Adrenal gland (tissue), 12 donors: ENCODE results near the gene SORBS1. TPM values are rescaled to one million over a fixed set of nuclear protein-coding genes. Genes with fewer than 3 reads are reported as not detected.

ENCODE experiments used
- DNase-seq, 7 donors: peaks; one replicate each; pipeline ENCODE4 v3.0.0-alpha.2; 2019 to 2020
- H3K27ac ChIP-seq, 5 donors: fragments of 200-600 bp; sonication (generic) in 4 of 5; 1 replicate in 3 of 5; 2 replicates in 2 of 5; pipeline versions ENCODE4 v1.5.1 to v1.8.0; 2016 to 2020; ENCODE audit warnings: mild to moderate bottlenecking in 1 of 5
- H3K27me3 ChIP-seq: fragments of 200-600 bp; 2 replicates; pipeline ENCODE4 v1.8.0; 2021
- H3K36me3 ChIP-seq, 2 donors: fragments of 200-600 bp; replicated peaks in 1 of 2; 1 replicate in 1 of 2; 2 replicates in 1 of 2; pipeline versions ENCODE4 v1.5.1 to v1.8.0; 2018 to 2022
- H3K4me1 ChIP-seq, 2 donors: fragments of 200-600 bp; replicated peaks in 1 of 2; 1 replicate in 1 of 2; 2 replicates in 1 of 2; pipeline versions ENCODE4 v1.5.1 to v1.8.0; 2018 to 2021
- H3K4me3 ChIP-seq, 4 donors: fragments of 200-600 bp; sonication (generic) in 3 of 4; one replicate each; pipeline ENCODE4 v1.5.1; 2016 to 2018
- H3K9me3 ChIP-seq, 3 donors: fragments of 200-600 bp; sonication (generic) in 1 of 3; replicated peaks in 1 of 3; 1 replicate in 2 of 3; 2 replicates in 1 of 3; pipeline versions ENCODE4 v1.5.1 to v1.8.0; 2016 to 2021
- CTCF ChIP-seq, 6 experiments: fragments of 450-650 bp in 4 of 6; fragments of 200-600 bp in 2 of 6; sonication (generic) in 1 of 6; IDR thresholded peaks; 1 replicate in 5 of 6; 2 replicates in 1 of 6; pipeline versions ENCODE4 v1.5.1 to v1.8.0; 2016 to 2021; ENCODE audit warnings: antibody characterized with exemption in 6 of 6, mild to moderate bottlenecking in 2 of 6, moderate library complexity in 1 of 6
- POLR2A ChIP-seq, 2 donors: fragments of 450-650 bp; IDR thresholded peaks; one replicate each; pipeline ENCODE4 v1.6.1; 2017; ENCODE audit warnings: antibody characterized with exemption in 2 of 2, mild to moderate bottlenecking in 2 of 2, moderate library complexity in 1 of 2
- WGBS, 4 donors: extraction: QIAGEN DNeasy Blood & Tissue Kit in 2 of 4; methylation state at CpG; one replicate each; pipeline versions ENCODE4 v1.1.5 to v1.1.7; 2013 to 2017; 5-methylcytosine and 5-hydroxymethylcytosine counted together
- intact Hi-C, 2 donors: fragments of 100-400 bp; cut with DNase I; formaldehyde crosslinking; loops; one replicate each; pipeline versions ENCODE4 v1.14.1 to v1.15.0; 2022 to 2023
- polyA plus RNA-seq, 3 donors: library from polyadenylated mRNA; stranded (reverse); fragments of 200-250 nt in 2 of 3; fragments of 350-450 nt in 1 of 3; fragmentation: Illumina TruSeq in 1 of 3; extraction: RNeasy Lipid Tissue Mini Kit (QIAGEN cat#74804) in 1 of 3; gene quantifications; one replicate each; pipeline ENCODE4 v1.2.3, GENCODE V29; 2013 to 2014
- total RNA-seq, 9 donors: library from RNA; depleted of rRNA in 4 of 9; stranded (reverse); fragments of >200 nt in 4 of 9; fragments of 120-200 nt in 1 of 9; fragmentation: NEBNext Ultra II Directional in 1 of 9; extraction: Animal tissue kit (Norgen Biotek cat#: 25700) in 1 of 9; gene quantifications; one replicate each; pipeline versions ENCODE4 v1.1.0 to v1.2.4, GENCODE V29; 2013 to 2023
- donor health status: healthy with polysubstance abuse.
- donor health status: Bipolar disorder and iron deficiency.
- donor health status: DM: yes; HTN: yes; CAD: no.
- donor health status: DM: no; HTN: no; CAD: no.
- donor health status: DM: no; HTN: no; CAD: no.
- donor health status: DM: yes; HTN: yes; CAD: no.

SORBS1 gene
- total and polyA plus RNA-seq, 12 donors, result 9.5 to 43.4 (median 19.0) TPM

DNA sequence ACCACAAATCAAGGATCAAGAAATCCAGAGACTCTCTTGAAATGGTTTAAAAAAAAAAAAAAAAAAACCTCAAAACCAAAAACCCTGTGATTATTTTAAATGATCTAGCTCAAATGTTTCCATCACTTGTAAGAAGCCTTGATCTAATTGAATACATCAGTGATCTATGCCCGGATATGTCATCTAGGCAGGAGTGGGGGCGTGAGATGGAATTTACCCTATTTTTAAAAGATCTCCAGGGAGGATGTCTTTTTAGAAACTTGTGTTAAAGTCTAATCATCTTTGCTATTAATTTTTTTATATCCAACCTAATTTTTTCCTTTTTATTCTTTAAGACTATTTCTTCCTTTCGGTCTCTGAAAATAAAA is 169.0 kb downstream of the SORBS1 start:
- intact Hi-C loops, result no loop called here
- Histone ChIP-seq H3K9me3 (no peaks in the 10 kb centered on the region), H3K27me3 (no peaks in the 10 kb centered on the region), H3K4me3 (no peak overlapping the region), H3K4me1 (peaks cover 0 to 14% of the 10 kb centered on the region in 2 donors), H3K36me3 (no peaks in the 10 kb centered on the region), H3K27ac (no peak overlapping the region)
- TF ChIP-seq CTCF (IDR thresholded peaks at IDR 0.05), result no peak
- TF ChIP-seq POLR2A (IDR thresholded peaks at IDR 0.05), result no peak
- 71 to 83% (median 78%) methylated on average over 3 of the region's 3 CpGs for WGBS, 4 donors
- DNase-seq, result no peak

DNA sequence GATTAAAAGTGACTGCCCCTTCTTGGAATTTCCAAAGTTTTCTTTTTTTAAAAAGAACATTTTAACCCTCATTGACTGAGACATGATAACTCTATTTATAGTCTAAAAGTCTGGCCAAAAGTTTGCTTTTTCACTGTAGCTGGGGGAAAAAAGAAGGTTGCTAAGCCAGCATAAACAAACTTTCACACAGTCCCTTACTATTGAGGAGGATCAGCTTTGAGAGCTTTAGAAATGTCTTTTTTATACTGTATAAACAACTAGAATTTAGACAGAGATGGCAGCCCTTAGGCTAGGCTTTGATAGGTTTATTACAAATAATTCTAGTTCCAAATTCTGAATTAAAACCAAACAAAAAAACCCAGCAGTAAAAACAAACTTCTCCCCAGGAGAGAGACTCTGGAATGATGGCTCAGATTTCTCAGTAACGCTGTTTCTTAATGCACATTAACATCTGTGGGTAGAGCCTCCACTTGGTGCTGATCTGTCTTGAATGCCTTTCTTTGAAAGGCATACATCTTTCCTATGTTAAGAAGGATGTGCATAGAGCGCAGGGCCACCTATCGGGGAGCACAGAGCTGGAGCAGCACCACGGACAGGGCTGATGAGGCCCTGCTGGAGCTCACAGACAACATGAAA is 169.5 kb downstream of the SORBS1 start:
- TF ChIP-seq POLR2A (IDR thresholded peaks at IDR 0.05) (no peak), CTCF (IDR thresholded peaks at IDR 0.05) (no peak)
- H3K27ac ChIP-seq, result peak overlapping the region in 2 of 5 donors; percentile 33 to 37
- H3K4me3 ChIP-seq, result no peak overlapping the region
- intact Hi-C loops, result no loop called here
- H3K9me3 ChIP-seq, result no peaks in the 10 kb centered on the region
- peaks cover 0 to 14% of the 10 kb centered on the region in 2 donors for H3K4me1 ChIP-seq
- 62 to 74% (median 67%) methylated on average over 4 of the region's 4 CpGs for WGBS, 4 donors
- no peaks in the 10 kb centered on the region for H3K27me3 ChIP-seq
- no peaks in the 10 kb centered on the region for H3K36me3 ChIP-seq
- DNase-seq, result no peak

GRCh38 chr10:95391164-95391563 is 170.0 kb downstream of the SORBS1 start:
- peaks cover 0 to 14% of the 10 kb centered on the region in 2 donors for H3K4me1 ChIP-seq
- peak overlapping the region in 2 of 5 donors; percentile 32 to 37 for H3K27ac ChIP-seq
- no peaks in the 10 kb centered on the region for H3K9me3 ChIP-seq
- WGBS, 4 donors, result 27 to 67% (median 50%) methylated on average over 1 of the region's 1 CpG
- H3K4me3 ChIP-seq, result no peak overlapping the region
- H3K36me3 ChIP-seq, result no peaks in the 10 kb centered on the region
- no peak for DNase-seq
- intact Hi-C loops, result no loop called here
- no peaks in the 10 kb centered on the region for H3K27me3 ChIP-seq
- no peak for TF ChIP-seq POLR2A (IDR thresholded peaks at IDR 0.05)
- no peak for TF ChIP-seq CTCF (IDR thresholded peaks at IDR 0.05)

GRCh38 chr10:95389982-95390381 is 171.2 kb downstream of the SORBS1 start:
- 91 to 100% (median 95%) methylated on average over 4 of the region's 4 CpGs for WGBS, 4 donors
- no peak for DNase-seq
- Histone ChIP-seq H3K27me3 (no peaks in the 10 kb centered on the region), H3K27ac (no peak overlapping the region), H3K4me3 (no peak overlapping the region), H3K4me1 (peaks cover 0 to 14% of the 10 kb centered on the region in 2 donors), H3K9me3 (no peaks in the 10 kb centered on the region), H3K36me3 (no peaks in the 10 kb centered on the region)
- no peak for TF ChIP-seq POLR2A (IDR thresholded peaks at IDR 0.05)
- intact Hi-C loops, result no loop called here

DNA sequence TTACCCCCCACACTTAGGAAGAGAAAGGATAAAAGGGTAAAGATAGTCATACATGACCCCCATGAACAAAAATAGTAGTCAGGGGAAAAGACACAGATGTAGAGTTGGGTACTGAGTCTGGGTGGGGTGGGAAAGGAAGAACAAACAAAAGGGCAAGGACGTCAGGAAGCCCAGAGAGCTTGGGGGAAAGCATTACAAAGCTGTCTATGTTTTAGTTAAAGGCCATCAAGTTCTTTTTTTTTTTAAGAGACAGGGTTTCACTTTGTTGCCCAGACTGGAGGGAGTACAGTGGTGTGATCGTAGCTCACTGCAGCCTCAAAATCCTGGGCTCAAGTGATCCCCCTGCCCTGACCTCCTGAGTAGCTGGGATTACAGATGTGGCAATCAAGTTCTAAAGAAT is 172.0 kb downstream of the SORBS1 start:
- Histone ChIP-seq H3K36me3 (no peaks in the 10 kb centered on the region), H3K27me3 (no peaks in the 10 kb centered on the region), H3K4me1 (peaks cover 0 to 14% of the 10 kb centered on the region in 2 donors), H3K9me3 (no peaks in the 10 kb centered on the region), H3K4me3 (no peak overlapping the region), H3K27ac (peak overlapping the region in 1 of 5 donors; percentile 50)
- 61 to 78% (median 75%) methylated on average over 2 of the region's 2 CpGs for WGBS, 4 donors
- DNase-seq, result no peak
- intact Hi-C loops, result no loop called here
- no peak for TF ChIP-seq POLR2A (IDR thresholded peaks at IDR 0.05)
- no peak for TF ChIP-seq CTCF (IDR thresholded peaks at IDR 0.05)
